IPS DF 6.9 (cell line): Measurements from ENCODE around the gene PPM1E.

Experiments
- DNase-seq: peaks from one replicate; pipeline ENCODE4 v3.0.0-alpha.2; 2013; ENCODE audit warnings: low read depth, low spot score
- H3K27ac ChIP-seq: one replicate; pipeline ENCODE4 v1.5.1; 2013; ENCODE audit warnings: low read length, control low read depth
- H3K27me3 ChIP-seq: 2 replicates; pipeline ENCODE4 v1.6.1; 2013; ENCODE audit warnings: mild to moderate bottlenecking, low read length; ENCODE audit not compliant: control insufficient read depth, insufficient read depth
- H3K36me3 ChIP-seq: 2 replicates; pipeline ENCODE4 v1.6.1; 2013; ENCODE audit warnings: low read length; ENCODE audit not compliant: control insufficient read depth, insufficient read depth
- H3K4me1 ChIP-seq: 2 replicates; pipeline ENCODE4 v1.6.1; 2013; ENCODE audit warnings: low read length; ENCODE audit not compliant: control insufficient read depth, insufficient read depth
- H3K4me3 ChIP-seq: 2 replicates; pipeline ENCODE4 v1.5.1; 2013; ENCODE audit warnings: mild to moderate bottlenecking, low read length
- H3K9me3 ChIP-seq: 2 replicates; pipeline ENCODE4 v1.6.1; 2013; ENCODE audit warnings: low read length, inconsistent platforms; ENCODE audit not compliant: control insufficient read depth, insufficient read depth
- WGBS: extraction: QIAGEN DNeasy Blood & Tissue Kit; methylation state at CpG from one replicate; pipeline ENCODE4 v1.1.7; 2013; ENCODE audit warnings: mixed read lengths, missing lambda C conversion rate; ENCODE audit not compliant: insufficient read length, insufficient coverage; 5-methylcytosine and 5-hydroxymethylcytosine counted together

Gene PPM1E

DNA sequence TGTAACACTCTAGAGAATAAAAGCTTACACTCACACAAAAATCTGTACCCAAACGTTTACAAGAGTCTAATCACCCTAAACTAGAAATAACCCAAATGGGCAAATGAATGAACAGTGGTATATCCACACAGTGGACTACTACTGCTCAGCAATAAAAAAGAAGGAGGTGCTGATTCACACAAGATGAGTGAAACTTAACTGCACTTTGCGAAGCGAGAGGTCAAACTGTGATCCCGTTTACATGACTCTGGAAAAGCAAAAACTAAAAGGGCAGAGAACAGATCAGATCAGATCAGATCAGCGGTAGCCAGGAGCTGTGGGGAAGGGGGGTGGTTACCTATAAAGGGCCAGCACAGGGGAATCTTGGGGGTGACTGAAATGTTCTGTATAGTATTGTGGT, 237.7 kb downstream of the PPM1E start:
- WGBS: no CpG with 5 or more reads among the region's 5 CpGs

DNA sequence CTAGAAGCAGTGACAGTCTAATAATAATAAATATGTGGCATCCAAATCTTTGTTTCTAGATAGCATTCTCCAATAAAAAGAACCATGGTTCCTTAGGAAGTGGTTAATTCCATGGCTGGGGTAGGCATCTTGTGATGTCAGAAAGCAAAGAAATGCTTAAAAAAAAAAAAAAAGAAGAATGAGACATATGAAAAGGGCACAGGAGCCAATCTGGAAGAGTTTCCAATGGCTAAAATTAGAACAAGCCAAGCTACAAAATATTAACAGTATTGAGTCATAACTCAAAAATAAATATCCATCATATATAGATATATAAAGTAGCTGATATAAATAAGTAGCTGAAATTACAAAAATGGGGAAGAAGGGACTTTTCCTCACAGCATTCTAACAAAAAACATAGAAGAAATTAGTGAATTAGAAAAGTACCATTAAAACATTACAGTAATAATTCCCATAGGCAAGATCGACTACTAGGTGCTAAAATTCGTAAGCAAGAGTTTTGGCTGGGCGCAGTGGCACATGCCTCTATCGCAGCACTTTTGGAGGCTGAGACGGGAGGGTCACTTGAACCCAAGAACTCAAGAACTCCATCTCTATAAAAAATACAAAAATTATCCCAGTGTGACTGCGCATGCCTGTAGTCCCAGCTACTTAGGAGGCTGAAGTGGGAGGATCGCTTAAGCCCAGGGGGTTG, 239.7 kb downstream of the PPM1E start:
- Histone ChIP-seq H3K4me1 (no peaks in the 10 kb centered on the region), H3K27ac (no peak overlapping the region), H3K36me3 (no peaks in the 10 kb centered on the region), H3K27me3 (no peaks in the 10 kb centered on the region), H3K4me3 (no peak overlapping the region), H3K9me3 (no peaks in the 10 kb centered on the region)
- no peak for DNase-seq
- WGBS: no CpG with 5 or more reads among the region's 7 CpGs

More for the DNA sequence above, 237.7 kb downstream of the PPM1E start:
- DNase-seq: no peak
- H3K9me3 ChIP-seq: no peaks in the 10 kb centered on the region
- H3K27ac ChIP-seq: no peak overlapping the region
- no peaks in the 10 kb centered on the region for H3K36me3 ChIP-seq
- H3K4me3 ChIP-seq: no peak overlapping the region
- H3K4me1 ChIP-seq: no peaks in the 10 kb centered on the region
- no peaks in the 10 kb centered on the region for H3K27me3 ChIP-seq

DNA sequence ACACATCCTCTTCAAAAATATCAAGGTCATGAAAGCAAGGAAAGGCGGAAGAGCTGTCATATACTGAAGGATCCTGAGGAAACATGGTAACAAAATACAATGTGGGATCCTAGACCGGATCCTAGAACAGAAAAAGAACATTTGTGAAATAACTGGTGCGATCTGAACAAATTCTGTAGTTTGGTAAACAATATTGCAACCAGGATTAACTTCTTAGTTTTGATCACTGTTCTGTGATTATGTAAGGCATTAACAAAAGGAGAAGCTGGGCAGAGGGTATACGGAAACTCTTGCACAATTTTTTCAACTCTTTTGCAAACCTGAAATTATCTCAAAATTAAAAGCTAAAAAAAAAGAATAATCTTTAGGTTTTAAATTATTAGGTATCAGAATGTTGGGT, 241.3 kb downstream of the PPM1E start:
- WGBS: no CpG with 5 or more reads among the region's 4 CpGs
- Histone ChIP-seq H3K4me1 (no peaks in the 10 kb centered on the region), H3K27ac (no peak overlapping the region), H3K4me3 (no peak overlapping the region), H3K9me3 (no peaks in the 10 kb centered on the region), H3K36me3 (no peaks in the 10 kb centered on the region), H3K27me3 (no peaks in the 10 kb centered on the region)
- no peak for DNase-seq

DNA sequence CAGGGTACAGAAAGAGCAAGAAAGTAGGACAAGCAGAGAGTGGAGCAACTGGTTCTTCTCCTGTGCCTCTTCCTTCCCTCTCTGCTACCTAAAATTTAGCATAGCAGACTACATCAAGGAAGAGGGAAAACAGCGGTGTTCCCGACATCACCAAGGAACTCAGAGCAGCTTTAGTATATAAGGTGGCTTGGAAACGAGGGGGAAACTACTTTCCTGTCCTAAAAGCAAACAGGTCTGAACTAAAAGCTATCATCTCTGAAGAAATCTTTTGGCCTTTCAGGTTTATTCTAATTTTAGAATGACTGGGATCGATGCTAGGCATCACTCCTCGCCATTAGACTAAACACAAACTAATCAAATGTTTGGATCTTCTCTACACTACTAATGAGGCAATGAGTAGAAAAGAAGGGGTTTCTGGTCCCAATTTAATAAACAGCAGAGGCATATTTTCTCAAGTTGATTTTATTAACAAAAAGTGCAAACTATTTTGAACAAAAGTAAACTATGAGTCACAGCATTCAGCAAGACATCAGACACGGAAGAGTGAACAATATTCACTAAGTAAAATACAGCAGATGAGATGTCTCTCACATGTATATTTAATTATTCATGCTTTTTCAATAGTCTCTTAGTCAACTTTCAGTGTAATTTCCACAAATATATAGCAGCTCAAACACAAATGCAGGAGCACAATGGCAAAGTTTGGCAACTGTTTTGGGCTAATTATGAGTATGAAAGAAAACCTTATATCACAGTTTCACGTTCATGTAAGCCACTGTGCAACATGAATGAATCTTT, 242.3 kb downstream of the PPM1E start:
- Histone ChIP-seq H3K27me3 (no peaks in the 10 kb centered on the region), H3K4me3 (no peak overlapping the region), H3K4me1 (no peaks in the 10 kb centered on the region), H3K36me3 (no peaks in the 10 kb centered on the region), H3K9me3 (no peaks in the 10 kb centered on the region), H3K27ac (no peak overlapping the region)
- no CpG with 5 or more reads among the region's 7 CpGs for WGBS
- no peak for DNase-seq

DNA sequence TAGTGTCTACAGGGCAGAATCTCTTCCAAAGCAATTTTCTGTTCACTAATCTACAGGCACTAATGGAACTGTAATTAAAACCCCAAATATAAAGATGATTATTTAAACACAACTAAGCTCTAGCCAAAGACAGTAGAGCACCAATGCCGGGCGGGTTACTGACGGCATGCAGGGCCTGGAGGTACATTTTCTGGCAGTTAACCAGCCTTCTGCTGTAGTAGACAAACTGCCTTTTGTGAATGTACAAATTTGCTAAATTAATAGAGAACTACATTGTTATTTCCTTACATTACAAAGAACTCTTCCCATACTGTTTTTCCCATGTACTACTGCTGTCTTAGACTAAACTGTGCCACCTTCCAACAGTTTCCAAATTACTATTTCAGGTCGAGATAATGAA, 243.2 kb downstream of the PPM1E start:
- DNase-seq: no peak
- H3K4me1 ChIP-seq: no peaks in the 10 kb centered on the region
- H3K27me3 ChIP-seq: no peaks in the 10 kb centered on the region
- no peaks in the 10 kb centered on the region for H3K9me3 ChIP-seq
- no peak overlapping the region for H3K4me3 ChIP-seq
- H3K27ac ChIP-seq: no peak overlapping the region
- no peaks in the 10 kb centered on the region for H3K36me3 ChIP-seq
- no CpG with 5 or more reads among the region's 4 CpGs for WGBS

DNA sequence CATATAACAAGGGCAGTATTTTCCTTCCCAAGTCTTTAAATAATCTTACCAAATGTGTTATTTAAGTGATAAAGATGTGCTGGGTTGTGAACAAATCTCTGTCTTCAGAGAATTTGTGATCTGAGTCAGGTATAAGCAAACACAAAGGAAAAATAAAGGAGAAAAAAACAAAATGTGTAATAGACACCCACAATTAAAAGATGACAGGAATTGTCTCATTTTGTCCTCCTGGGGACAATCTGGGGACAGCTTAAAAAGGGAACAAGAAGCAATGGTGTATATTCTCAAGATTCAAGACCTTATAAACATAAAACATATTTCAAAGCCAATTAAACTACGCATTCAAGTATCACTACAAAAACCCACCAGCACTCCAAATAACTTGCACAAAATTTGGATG, 243.8 kb downstream of the PPM1E start:
- WGBS: no CpG with 5 or more reads among the region's 1 CpG
- no peak overlapping the region for H3K4me3 ChIP-seq
- no peaks in the 10 kb centered on the region for H3K4me1 ChIP-seq
- H3K9me3 ChIP-seq: no peaks in the 10 kb centered on the region
- H3K27me3 ChIP-seq: no peaks in the 10 kb centered on the region
- H3K36me3 ChIP-seq: no peaks in the 10 kb centered on the region
- DNase-seq: no peak
- no peak overlapping the region for H3K27ac ChIP-seq

DNA sequence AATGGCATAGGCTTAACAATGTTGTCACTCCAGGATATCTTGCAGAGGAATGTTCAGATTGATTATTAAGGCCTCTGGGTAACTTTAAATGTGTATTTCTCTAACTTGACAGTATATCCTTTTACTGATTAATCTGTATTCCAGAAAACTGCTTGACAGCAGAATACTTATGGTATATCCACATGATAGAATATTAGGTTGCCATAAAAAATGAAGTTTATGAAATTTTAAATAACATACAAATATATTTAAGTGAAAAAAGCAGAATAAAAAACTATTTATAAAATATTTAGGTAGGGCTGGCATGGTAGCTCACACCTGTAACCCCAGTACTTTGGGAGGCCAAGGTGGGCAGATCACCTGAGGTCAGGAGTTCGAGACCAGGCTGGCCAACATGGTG, 244.4 kb downstream of the PPM1E start:
- H3K36me3 ChIP-seq: no peaks in the 10 kb centered on the region
- no CpG with 5 or more reads among the region's 1 CpG for WGBS
- no peak for DNase-seq

DNA sequence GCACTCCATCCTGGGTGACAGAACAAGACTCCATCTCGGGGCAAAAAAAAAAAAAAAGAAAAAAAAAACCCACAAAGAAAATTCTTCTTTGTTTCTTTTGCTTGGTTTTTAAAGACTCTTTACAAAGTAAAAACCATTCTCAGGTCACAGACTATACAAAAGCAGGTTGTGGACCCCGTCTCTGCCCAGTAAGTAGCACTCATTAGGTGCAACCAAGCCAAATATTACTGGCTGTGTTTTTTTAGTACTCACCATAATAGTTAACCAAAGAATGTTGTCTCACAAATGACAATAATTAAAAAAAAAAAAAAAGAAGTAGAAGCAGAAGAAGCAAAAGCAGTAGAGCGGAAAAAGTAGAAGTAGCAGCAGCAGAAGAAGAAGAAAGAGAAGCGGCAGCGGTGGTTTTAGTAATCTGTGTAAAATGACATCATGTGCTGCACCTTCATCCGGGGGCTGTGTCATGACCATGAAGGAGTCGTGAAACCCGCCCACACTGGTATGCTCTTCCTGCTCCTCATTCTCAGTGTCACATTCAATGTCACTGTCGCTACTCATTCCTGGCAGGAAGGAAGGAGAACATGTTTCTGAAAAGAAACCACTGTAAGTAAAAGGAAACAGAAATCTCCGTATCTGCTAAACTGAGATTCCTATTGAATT, 245.6 kb downstream of the PPM1E start:
- H3K27ac ChIP-seq: no peak overlapping the region
- H3K4me3 ChIP-seq: no peak overlapping the region
- no CpG with 5 or more reads among the region's 10 CpGs for WGBS

More for the DNA sequence above, 244.4 kb downstream of the PPM1E start:
- Histone ChIP-seq H3K4me3 (no peak overlapping the region), H3K27me3 (no peaks in the 10 kb centered on the region), H3K27ac (no peak overlapping the region), H3K4me1 (no peaks in the 10 kb centered on the region), H3K9me3 (no peaks in the 10 kb centered on the region)

DNA sequence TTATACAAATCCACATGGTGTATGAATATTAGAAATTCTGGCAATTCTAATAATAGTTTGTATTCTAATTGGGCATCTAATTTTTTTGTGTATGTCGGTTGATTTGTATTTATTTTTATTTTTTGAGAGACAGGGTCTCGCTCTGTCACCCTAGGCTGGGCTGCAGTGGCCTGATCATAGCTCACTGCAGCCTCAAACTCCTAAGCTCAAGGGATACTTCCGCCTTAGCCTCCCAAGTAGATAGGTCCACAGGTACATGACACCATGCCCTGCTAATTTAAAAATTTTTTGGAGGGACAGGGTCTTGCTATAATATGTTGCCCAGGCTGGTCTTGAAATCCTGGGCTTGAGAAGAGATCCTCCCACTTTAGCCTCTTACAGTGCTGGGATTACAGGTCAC, 246.5 kb downstream of the PPM1E start:
- Histone ChIP-seq H3K4me3 (no peak overlapping the region), H3K36me3 (no peaks in the 10 kb centered on the region), H3K27ac (no peak overlapping the region), H3K9me3 (no peaks in the 10 kb centered on the region), H3K4me1 (no peaks in the 10 kb centered on the region), H3K27me3 (no peaks in the 10 kb centered on the region)
- 100% methylated on average over 1 of the region's 3 CpGs for WGBS
- no peak for DNase-seq

More for the DNA sequence above, 245.6 kb downstream of the PPM1E start:
- no peaks in the 10 kb centered on the region for H3K9me3 ChIP-seq
- no peaks in the 10 kb centered on the region for H3K4me1 ChIP-seq
- no peaks in the 10 kb centered on the region for H3K36me3 ChIP-seq
- DNase-seq: peak; percentile 4
- H3K27me3 ChIP-seq: no peaks in the 10 kb centered on the region

DNA sequence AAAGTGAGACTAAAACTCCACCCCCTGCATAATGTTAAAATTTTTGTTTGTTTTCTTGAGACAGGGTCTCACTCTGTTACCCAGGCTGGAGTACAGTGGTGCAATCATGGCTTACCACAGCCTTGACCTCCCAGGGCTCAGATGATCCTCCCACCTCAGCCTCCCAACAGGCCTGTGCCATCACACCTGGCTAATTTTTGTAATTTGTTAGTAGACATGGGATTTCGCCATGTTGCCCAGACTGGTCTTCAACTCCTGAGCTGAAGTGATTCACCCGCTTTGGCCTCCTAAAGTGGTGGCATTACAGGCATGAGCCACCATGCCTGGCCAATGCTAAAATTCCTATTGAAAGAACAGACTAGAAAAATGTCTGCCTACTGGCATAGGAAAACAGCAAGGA, 247.2 kb downstream of the PPM1E start:
- no peak overlapping the region for H3K27ac ChIP-seq
- WGBS: no CpG with 5 or more reads among the region's 2 CpGs
- no peaks in the 10 kb centered on the region for H3K9me3 ChIP-seq
- no peak for DNase-seq
- H3K36me3 ChIP-seq: no peaks in the 10 kb centered on the region
- no peaks in the 10 kb centered on the region for H3K27me3 ChIP-seq
- H3K4me3 ChIP-seq: no peak overlapping the region
- no peaks in the 10 kb centered on the region for H3K4me1 ChIP-seq
